ENCODE measurements around the gene PTGER2.
A peak's percentile ranks its signal among the peaks of the same experiment; 100 is the strongest.

PTGER2 gene

DNA sequence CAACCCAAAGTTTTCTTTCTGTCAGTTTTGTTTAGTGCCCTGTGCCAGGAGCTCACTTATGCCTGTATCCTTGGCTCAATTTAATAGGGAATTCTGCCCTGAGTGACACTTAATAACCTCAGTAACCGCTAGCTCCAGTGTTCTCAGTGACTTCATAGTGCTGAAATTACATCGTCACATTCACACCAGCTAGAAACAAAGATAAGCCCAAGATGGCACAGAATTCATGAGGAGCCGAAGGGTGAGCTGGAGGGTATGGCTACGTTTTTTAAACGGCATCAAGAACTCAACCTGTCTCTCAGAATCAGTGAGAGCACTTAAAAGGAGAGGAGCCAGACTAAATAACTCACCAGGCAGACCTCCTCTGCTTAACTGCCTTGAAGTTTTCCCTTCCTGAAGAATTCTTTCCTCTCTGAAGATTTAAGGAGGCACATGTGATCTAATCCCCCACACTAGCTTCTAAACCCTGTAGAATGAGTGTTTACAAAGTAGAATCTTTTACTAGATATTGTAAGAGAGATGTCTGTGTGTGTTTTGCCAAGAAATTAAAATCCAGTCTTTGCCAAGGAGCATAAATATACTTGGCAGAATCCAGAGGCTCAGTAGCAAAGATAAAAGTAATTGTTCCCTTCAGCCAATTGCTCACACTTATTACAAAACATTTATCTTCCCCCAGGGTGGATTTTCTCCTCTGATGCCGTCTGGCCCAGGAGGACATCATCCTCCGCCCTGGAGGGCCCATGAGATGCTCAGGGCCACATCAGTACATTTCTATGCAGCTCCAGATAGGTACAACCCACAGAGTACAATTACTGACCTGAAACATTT lies 37.3 kb downstream of the PTGER2 start:
- peak overlapping the region; percentile 83 for H3K27ac ChIP-seq (ENCODE audit: low read length)
- peak overlapping the region; percentile 40 for H2AFZ ChIP-seq (ENCODE audit: low read depth, low read length)
- peak overlapping the region; percentile 49 for H3K9ac ChIP-seq (ENCODE audit: low read depth, low read length)
- ATAC-seq (ENCODE audit: insufficient read depth, low read depth) (peak; percentile 60), DNase-seq (peak; percentile 36)
- H3K9me3 ChIP-seq (ENCODE audit: insufficient read depth, low read length, severe bottlenecking) = no peaks in the 10 kb centered on the region
- no peak for TF ChIP-seq EZH2 (IDR thresholded peaks at IDR 0.05; ENCODE audit: borderline replicate concordance, low read depth, low read length, severe bottlenecking)
- TF ChIP-seq, protein P1, sequence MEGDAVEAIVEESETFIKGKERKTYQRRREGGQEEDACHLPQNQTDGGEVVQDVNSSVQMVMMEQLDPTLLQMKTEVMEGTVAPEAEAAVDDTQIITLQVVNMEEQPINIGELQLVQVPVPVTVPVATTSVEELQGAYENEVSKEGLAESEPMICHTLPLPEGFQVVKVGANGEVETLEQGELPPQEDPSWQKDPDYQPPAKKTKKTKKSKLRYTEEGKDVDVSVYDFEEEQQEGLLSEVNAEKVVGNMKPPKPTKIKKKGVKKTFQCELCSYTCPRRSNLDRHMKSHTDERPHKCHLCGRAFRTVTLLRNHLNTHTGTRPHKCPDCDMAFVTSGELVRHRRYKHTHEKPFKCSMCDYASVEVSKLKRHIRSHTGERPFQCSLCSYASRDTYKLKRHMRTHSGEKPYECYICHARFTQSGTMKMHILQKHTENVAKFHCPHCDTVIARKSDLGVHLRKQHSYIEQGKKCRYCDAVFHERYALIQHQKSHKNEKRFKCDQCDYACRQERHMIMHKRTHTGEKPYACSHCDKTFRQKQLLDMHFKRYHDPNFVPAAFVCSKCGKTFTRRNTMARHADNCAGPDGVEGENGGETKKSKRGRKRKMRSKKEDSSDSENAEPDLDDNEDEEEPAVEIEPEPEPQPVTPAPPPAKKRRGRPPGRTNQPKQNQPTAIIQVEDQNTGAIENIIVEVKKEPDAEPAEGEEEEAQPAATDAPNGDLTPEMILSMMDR (IDR thresholded peaks at IDR 0.05; ENCODE audit: borderline replicate concordance, extremely low read depth, low read length, poor library complexity, severe bottlenecking) = no peak
- H3K4me2 ChIP-seq (ENCODE audit: insufficient read depth, low read length) = peak overlapping the region; percentile 61
- peaks cover 73% of the 10 kb centered on the region for H3K4me1 ChIP-seq (ENCODE audit: insufficient read depth, low read length)
- no peaks in the 10 kb centered on the region for H3K36me3 ChIP-seq (ENCODE audit: insufficient read depth, low read length)
- H3K4me3 ChIP-seq (ENCODE audit: low read depth in 1 of 2, low read length in 2 of 2) = peak overlapping the region in 1 of 2 experiments; percentile 46; a peak in 2 of 4 replicates
- no peaks in the 10 kb centered on the region for H3K27me3 ChIP-seq (ENCODE audit: insufficient read depth, low read length, poor library complexity)
- no peaks in the 10 kb centered on the region for H3K79me2 ChIP-seq (ENCODE audit: insufficient read depth, low read length)
- no peaks in the 10 kb centered on the region for H4K20me1 ChIP-seq (ENCODE audit: insufficient read depth, low read length)

DNA sequence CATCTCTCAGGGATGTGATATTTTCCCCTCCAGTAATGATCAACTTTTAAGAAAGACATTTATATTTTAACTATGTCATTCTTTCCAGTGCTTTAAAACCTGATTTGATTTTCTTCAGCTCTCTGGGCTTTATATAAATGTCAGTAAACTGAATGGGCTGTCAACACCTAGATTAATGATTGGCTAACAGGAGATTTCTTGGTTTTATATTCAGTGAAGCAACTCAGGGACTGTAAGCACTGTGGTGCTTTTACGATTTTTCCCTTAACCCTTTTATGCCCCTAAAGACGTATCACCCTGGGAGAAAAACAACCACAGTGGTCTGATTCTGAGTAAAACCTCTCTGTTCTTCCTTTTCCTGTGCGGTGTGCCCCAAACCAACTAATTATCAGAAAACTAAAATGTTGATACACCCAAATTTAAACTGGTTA lies 38.0 kb downstream of the PTGER2 start:
- Histone ChIP-seq H2AFZ (ENCODE audit: low read depth, low read length) (peak overlapping the region; percentile 52; the same call in 1 of the 2 replicates), H3K79me2 (ENCODE audit: insufficient read depth, low read length) (no peaks in the 10 kb centered on the region), H3K27me3 (ENCODE audit: insufficient read depth, low read length, poor library complexity) (no peaks in the 10 kb centered on the region), H3K9ac (ENCODE audit: low read depth, low read length) (peak overlapping the region; percentile 49), H3K4me2 (ENCODE audit: insufficient read depth, low read length) (peak overlapping the region; percentile 61), H3K36me3 (ENCODE audit: insufficient read depth, low read length) (no peaks in the 10 kb centered on the region), H3K4me1 (ENCODE audit: insufficient read depth, low read length) (peaks cover 73% of the 10 kb centered on the region), H3K27ac (ENCODE audit: low read length) (peak overlapping the region; percentile 83), H3K4me3 (ENCODE audit: low read depth in 1 of 2, low read length in 2 of 2) (peak overlapping the region in 1 of 2 experiments; percentile 46; a peak in 2 of 4 replicates), H4K20me1 (ENCODE audit: insufficient read depth, low read length) (no peaks in the 10 kb centered on the region), H3K9me3 (ENCODE audit: insufficient read depth, low read length, severe bottlenecking) (no peaks in the 10 kb centered on the region)
- ATAC-seq (ENCODE audit: insufficient read depth, low read depth) (peak; percentile 90), DNase-seq (peak; percentile 71)
- TF ChIP-seq, protein P1 (IDR thresholded peaks at IDR 0.05; ENCODE audit: borderline replicate concordance, extremely low read depth, low read length, poor library complexity, severe bottlenecking) = no peak
- TF ChIP-seq EZH2 (IDR thresholded peaks at IDR 0.05; ENCODE audit: borderline replicate concordance, low read depth, low read length, severe bottlenecking) = no peak

DNA sequence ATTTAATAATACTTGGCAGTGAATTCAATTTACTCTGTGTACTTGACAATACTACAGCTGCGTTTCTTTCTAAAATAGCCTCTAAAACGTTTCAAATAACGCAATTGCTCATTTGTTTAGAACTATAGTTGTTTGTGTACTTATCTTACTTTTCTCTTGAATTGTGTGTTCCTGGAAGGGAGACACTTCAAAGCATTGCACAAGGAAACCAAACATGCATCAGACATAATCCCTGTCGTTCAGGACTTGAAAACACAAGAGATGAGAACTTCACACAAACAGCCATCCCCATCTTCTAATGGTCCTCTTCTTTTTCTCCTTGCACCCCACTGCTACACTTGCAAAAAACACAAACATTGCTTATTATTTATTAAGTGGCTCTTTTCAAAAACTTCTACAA lies 38.5 kb downstream of the PTGER2 start:
- peak overlapping the region; percentile 61 for H3K4me2 ChIP-seq (ENCODE audit: insufficient read depth, low read length)
- peak overlapping the region in 1 of 2 experiments; percentile 40; a peak in 2 of 4 replicates for H3K4me3 ChIP-seq (ENCODE audit: low read depth in 1 of 2, low read length in 2 of 2)
- no peaks in the 10 kb centered on the region for H3K79me2 ChIP-seq (ENCODE audit: insufficient read depth, low read length)
- peak overlapping the region; percentile 47 for H3K9ac ChIP-seq (ENCODE audit: low read depth, low read length)
- ATAC-seq (ENCODE audit: insufficient read depth, low read depth) (peak; percentile 56), DNase-seq (peak; percentile 42)
- peaks cover 73% of the 10 kb centered on the region for H3K4me1 ChIP-seq (ENCODE audit: insufficient read depth, low read length)
- no peaks in the 10 kb centered on the region for H4K20me1 ChIP-seq (ENCODE audit: insufficient read depth, low read length)
- TF ChIP-seq, protein P1 (IDR thresholded peaks at IDR 0.05; ENCODE audit: borderline replicate concordance, extremely low read depth, low read length, poor library complexity, severe bottlenecking) = no peak
- TF ChIP-seq EZH2 (IDR thresholded peaks at IDR 0.05; ENCODE audit: borderline replicate concordance, low read depth, low read length, severe bottlenecking) = no peak
- H3K27me3 ChIP-seq (ENCODE audit: insufficient read depth, low read length, poor library complexity) = no peaks in the 10 kb centered on the region
- H3K9me3 ChIP-seq (ENCODE audit: insufficient read depth, low read length, severe bottlenecking) = no peaks in the 10 kb centered on the region
- H3K27ac ChIP-seq (ENCODE audit: low read length) = peak overlapping the region; percentile 83
- peak overlapping the region; percentile 52 for H2AFZ ChIP-seq (ENCODE audit: low read depth, low read length)
- H3K36me3 ChIP-seq (ENCODE audit: insufficient read depth, low read length) = no peaks in the 10 kb centered on the region
